SU-DHL-6 (cell line): ENCODE measurements around the gene SMARCAL1.

Experiments
- H2AFZ ChIP-seq: fragments of 200-600 bp; sonication (generic); 2 replicates; pipeline ENCODE4 v1.6.1; 2014; ENCODE audit warnings: low read depth, mild to moderate bottlenecking, moderate library complexity, mixed read lengths, antibody characterized with exemption, low read length; ENCODE audit not compliant: severe bottlenecking
- H3F3A ChIP-seq: fragments of 200-600 bp; shearing (Covaris generic); 2 replicates; pipeline ENCODE4 v1.6.0; 2016; ENCODE audit warnings: antibody characterized with exemption, mild to moderate bottlenecking; ENCODE audit not compliant: insufficient read depth
- H3K27ac ChIP-seq: fragments of 200-600 bp; sonication (generic); 2 replicates; pipeline ENCODE4 v1.5.1; 2016; ENCODE audit warnings: low read depth, mild to moderate bottlenecking, low read length, moderate library complexity, mixed read lengths
- H3K27me3 ChIP-seq: fragments of 200-600 bp; sonication (generic), shearing (Covaris generic); 2 replicates; pipeline ENCODE4 v1.6.0; 2014; ENCODE audit warnings: mild to moderate bottlenecking, low read length
- H3K36me3 ChIP-seq: fragments of 200-600 bp; sonication (generic); 2 replicates; pipeline ENCODE4 v1.6.1; 2014; ENCODE audit warnings: mild to moderate bottlenecking, low read length, mixed read lengths
- H3K4me2 ChIP-seq: fragments of 300-600, 200-600 bp; shearing (Covaris generic), sonication (generic); 2 replicates; pipeline ENCODE4 v1.6.0; 2014; ENCODE audit warnings: low read length, low read depth, mild to moderate bottlenecking; ENCODE audit not compliant: poor library complexity, severe bottlenecking
- H3K4me3 ChIP-seq: fragments of 200-600 bp; sonication (generic); 2 replicates; pipeline ENCODE4 v1.5.1; 2014; ENCODE audit warnings: antibody characterized with exemption, low read length, mild to moderate bottlenecking, mixed read lengths; ENCODE audit not compliant: insufficient read depth, poor library complexity, severe bottlenecking
- H3K79me2 ChIP-seq: fragments of 200-600 bp; sonication (generic); 2 replicates; pipeline ENCODE4 v1.6.1; 2014; ENCODE audit warnings: mild to moderate bottlenecking, low read length, moderate library complexity; ENCODE audit not compliant: insufficient read depth
- H3K9ac ChIP-seq: fragments of 200-600 bp; sonication (generic); 2 replicates; pipeline ENCODE4 v1.7.0; 2014; ENCODE audit warnings: mild to moderate bottlenecking, low read length
- H3K9me2 ChIP-seq: fragments of 200-600 bp; sonication (generic); replicated peaks from 2 replicates; pipeline ENCODE4 v1.6.1; 2014; ENCODE audit warnings: low read length; ENCODE audit not compliant: insufficient read depth
- H3K9me3 ChIP-seq: fragments of 200-600 bp; sonication (generic); 2 replicates; pipeline ENCODE4 v1.6.1; 2014; ENCODE audit warnings: low read length, mixed read lengths; ENCODE audit not compliant: insufficient read depth
- H4K20me1 ChIP-seq: fragments of 200-600 bp; sonication (generic); 2 replicates; pipeline ENCODE4 v1.6.1; 2014; ENCODE audit warnings: low read depth, mild to moderate bottlenecking, antibody characterized with exemption, low read length, moderate library complexity, mixed read lengths
- EZH2phosphoT487 ChIP-seq: fragments of 200-600 bp; sonication (generic), shearing (Covaris generic); conservative IDR thresholded peaks from 2 replicates; pipeline ENCODE4 v1.6.1; 2018; ENCODE audit warnings: mild to moderate bottlenecking, antibody characterized with exemption, low read length, moderate library complexity, mixed read lengths
- TF ChIP-seq, protein P1 (sequence below): fragments of 200-600 bp; sonication (generic); IDR thresholded peaks from one replicate; pipeline ENCODE4 v1.5.1; 2017; ENCODE audit warnings: antibody characterized with exemption, mild to moderate bottlenecking, low read length, moderate library complexity; ENCODE audit not compliant: insufficient read depth, poor library complexity, severe bottlenecking

Gene SMARCAL1

DNA sequence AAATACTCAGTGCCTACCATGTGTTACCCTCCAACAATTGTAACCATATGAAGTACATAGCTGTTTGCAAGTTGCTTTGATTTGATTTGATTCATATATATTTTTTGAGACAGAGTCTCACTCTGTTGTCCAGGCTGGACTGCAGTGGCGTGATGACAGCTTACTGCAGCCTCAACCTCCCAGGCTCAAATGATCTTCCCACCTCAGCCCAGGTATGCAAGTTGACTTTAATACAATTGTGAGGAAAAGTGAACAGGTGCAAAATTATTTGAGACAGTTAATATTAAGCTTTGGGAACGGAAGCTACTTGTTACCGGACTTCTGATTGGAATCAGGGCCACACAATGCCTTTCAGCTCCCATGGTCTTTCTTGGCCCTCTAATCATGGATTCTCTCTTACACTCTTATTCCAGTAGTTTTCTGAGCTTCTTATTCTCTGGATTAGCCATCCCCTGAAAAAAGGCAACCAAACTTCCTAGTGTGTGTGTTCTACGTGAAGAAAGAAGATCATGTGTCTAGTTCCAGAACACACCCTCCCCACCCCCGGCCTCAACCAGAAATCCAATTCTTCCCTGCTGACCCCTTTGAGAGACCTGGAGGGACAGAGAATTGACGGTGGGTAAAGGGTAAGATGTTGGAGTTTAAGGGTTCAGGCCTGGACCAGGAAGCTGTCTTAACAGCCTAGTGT lies 85.2 kb downstream of the SMARCAL1 start:
- Histone ChIP-seq H4K20me1 (peaks cover 22% of the 10 kb centered on the region), H3K27ac (no peak overlapping the region), H3K27me3 (no peaks in the 10 kb centered on the region), H3K4me2 (peak overlapping the region; percentile 87), H3K9ac (peak overlapping the region; percentile 99), H3K79me2 (peaks cover 31% of the 10 kb centered on the region), H3K9me3 (no peaks in the 10 kb centered on the region), H3F3A (peaks cover 28% of the 10 kb centered on the region), H3K9me2 (no peaks in the 10 kb centered on the region), H2AFZ (peak overlapping the region; percentile 60), H3K4me3 (peak overlapping the region; percentile 94), H3K36me3 (peaks cover 33% of the 10 kb centered on the region)
- no peak for TF ChIP-seq EZH2phosphoT487
- TF ChIP-seq, protein P1, sequence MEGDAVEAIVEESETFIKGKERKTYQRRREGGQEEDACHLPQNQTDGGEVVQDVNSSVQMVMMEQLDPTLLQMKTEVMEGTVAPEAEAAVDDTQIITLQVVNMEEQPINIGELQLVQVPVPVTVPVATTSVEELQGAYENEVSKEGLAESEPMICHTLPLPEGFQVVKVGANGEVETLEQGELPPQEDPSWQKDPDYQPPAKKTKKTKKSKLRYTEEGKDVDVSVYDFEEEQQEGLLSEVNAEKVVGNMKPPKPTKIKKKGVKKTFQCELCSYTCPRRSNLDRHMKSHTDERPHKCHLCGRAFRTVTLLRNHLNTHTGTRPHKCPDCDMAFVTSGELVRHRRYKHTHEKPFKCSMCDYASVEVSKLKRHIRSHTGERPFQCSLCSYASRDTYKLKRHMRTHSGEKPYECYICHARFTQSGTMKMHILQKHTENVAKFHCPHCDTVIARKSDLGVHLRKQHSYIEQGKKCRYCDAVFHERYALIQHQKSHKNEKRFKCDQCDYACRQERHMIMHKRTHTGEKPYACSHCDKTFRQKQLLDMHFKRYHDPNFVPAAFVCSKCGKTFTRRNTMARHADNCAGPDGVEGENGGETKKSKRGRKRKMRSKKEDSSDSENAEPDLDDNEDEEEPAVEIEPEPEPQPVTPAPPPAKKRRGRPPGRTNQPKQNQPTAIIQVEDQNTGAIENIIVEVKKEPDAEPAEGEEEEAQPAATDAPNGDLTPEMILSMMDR, result no peak

DNA sequence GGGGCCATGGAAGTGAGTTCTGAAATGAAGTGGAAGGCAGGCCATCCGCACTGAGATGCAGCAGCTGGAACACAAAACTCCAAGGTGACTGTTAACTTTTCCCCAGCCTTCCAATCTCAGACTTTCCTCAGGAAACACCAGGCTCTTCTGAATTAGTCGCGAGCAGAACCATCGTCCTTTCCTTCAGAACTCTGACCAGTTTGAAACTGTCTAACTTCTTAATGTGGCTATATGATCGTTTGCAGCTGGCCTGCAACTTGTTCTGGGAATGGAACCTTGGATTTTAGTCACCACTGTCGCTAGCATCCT lies 85.7 kb downstream of the SMARCAL1 start:
- Histone ChIP-seq H4K20me1 (peaks cover 27% of the 10 kb centered on the region), H2AFZ (peak overlapping the region; percentile 60), H3K9me3 (no peaks in the 10 kb centered on the region), H3K9me2 (no peaks in the 10 kb centered on the region), H3K27me3 (no peaks in the 10 kb centered on the region), H3K4me3 (peak overlapping the region; percentile 94), H3K9ac (peak overlapping the region; percentile 99), H3F3A (peaks cover 33% of the 10 kb centered on the region), H3K79me2 (peaks cover 31% of the 10 kb centered on the region), H3K4me2 (peak overlapping the region; percentile 87), H3K27ac (no peak overlapping the region), H3K36me3 (peaks cover 38% of the 10 kb centered on the region)
- TF ChIP-seq EZH2phosphoT487, result no peak
- TF ChIP-seq, protein P1, result no peak

DNA sequence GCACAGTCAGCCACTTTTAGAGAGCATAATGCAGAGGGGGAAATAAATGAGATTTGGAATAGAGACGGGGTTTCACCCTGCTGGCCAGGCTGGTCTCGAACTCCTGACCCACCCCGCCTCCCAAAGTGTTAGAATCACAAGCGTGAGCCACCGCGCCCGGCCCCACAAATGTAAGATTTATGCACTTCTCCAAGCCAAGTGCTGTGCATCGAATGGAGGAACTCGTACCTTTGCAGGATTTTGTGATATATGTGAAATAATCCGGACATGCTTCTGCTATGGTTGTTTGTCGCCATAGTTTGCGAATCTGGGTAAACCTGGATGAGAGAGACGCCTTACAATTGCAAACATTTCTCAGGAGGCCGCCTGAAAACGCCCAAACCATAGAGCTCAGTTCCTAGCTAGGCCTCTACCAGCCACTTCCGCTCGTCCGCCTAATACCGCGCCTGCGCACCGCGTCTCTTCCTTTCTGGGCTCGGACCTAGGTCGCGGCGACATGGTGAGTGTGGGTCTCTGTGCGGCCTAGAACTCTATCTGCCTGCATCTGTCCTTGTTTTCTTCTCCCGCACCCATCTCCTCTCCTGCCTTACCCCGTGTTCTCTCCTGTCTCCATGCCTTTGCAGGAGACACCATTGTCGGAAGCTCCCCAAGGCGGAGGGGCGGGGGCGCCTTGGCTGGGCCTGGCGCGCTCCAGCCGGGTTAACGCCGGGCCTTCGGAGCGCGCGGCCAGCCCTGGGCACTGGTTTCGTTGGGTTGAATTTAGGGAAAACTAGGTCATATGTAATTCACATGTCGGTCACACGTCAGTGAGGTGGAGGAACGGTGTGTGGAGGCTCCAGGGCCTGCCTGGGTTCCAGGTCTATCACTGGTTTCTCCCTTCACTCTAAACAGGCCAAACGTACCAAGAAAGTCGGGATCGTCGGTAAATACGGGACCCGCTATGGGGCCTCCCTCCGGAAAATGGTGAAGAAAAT lies 86.4 kb downstream of the SMARCAL1 start, which contains the start of gene RPL37A:
Gene RPL37A, plus strand, starts transcription at position 466 of the 974 bp plus-strand sequence. Its CDS starts 31 bp downstream, at position 497.
- H3K79me2 ChIP-seq, result peaks cover 31% of the 10 kb centered on the region
- H4K20me1 ChIP-seq, result peaks cover 33% of the 10 kb centered on the region
- peak within 1 kb of the TSS; percentile 60 for H2AFZ ChIP-seq
- TF ChIP-seq, protein P1, result no peak
- no peak for TF ChIP-seq EZH2phosphoT487
- peak within 1 kb of the TSS; percentile 94 for H3K4me3 ChIP-seq
- H3K27ac ChIP-seq, result peak within 1 kb of the TSS; percentile 75
- peak within 1 kb of the TSS; percentile 87 for H3K4me2 ChIP-seq
- no peaks in the 10 kb centered on the region for H3K9me2 ChIP-seq
- no peaks in the 10 kb centered on the region for H3K27me3 ChIP-seq
- peaks cover 40% of the 10 kb centered on the region for H3K36me3 ChIP-seq
- no peaks in the 10 kb centered on the region for H3K9me3 ChIP-seq
- peaks cover 39% of the 10 kb centered on the region for H3F3A ChIP-seq
- H3K9ac ChIP-seq, result peak within 1 kb of the TSS; percentile 99
